Activated CD4-positive, alpha-beta T cell treated with anti-CD3 and anti-CD28 coated beads, Interleukin-2, amount 50 U/mL, for 16 hours (primary cell): ENCODE data around the gene ECPAS.
"Not testable (repeated sequence)": the region's sequence is repeated elsewhere in the genome, so short reads cannot be mapped to it uniquely, and the experiment has no call there.

Source experiments
- DNase-seq: peaks from one replicate; pipeline ENCODE4 v3.0.0-alpha.2; 2020

Gene ECPAS

GRCh38 chr9:111334318-111334863 is 149.8 kb downstream of the ECPAS start:
- not testable (repeated sequence) for DNase-seq

GRCh38 chr9:111330124-111330523 is 154.1 kb downstream of the ECPAS start, which contains the start of gene OR2K2:
TSS of gene OR2K2 (minus strand) at chr9:111330224. CDS start at chr9:111328433, 1,791 bp downstream.
- no peak for DNase-seq

GRCh38 chr9:111320631-111321030 is 163.6 kb downstream of the ECPAS start:
- DNase-seq: no peak

- no peak for DNase-seq
Measured at GRCh38 chr9:111316796-111317195, 167.4 kb downstream of the ECPAS start.
